Measurements from ENCODE around the gene SLC34A1.

- TF ChIP-seq CTCF (IDR thresholded peaks at IDR 0.05; ENCODE audit: insufficient read depth, low read depth, low read length), result no peak
- no peak for TF ChIP-seq EZH2 (IDR thresholded peaks at IDR 0.05; ENCODE audit: insufficient read depth, low read length)
Observed at GRCh38 chr5:177353093-177353492, 31.1 kb upstream of the SLC34A1 start.

Measured in astrocyte (in vitro differentiated cells and primary cell).